A549 (cell line): Measurements from ENCODE around the gene INF2. TPM values are rescaled to one million over a fixed set of nuclear protein-coding genes. Genes with fewer than 3 reads are reported as not detected.

Experiments used
- ATAC-seq, 2 experiments: fragments of 200-7000 bp in 1 of 2; fragments of >200 bp in 1 of 2; cut with Nextera tagmentation in 1 of 2; cut with Tn5 transposase in 1 of 2; 3 replicates each; pipeline versions ENCODE4 v1.8.0 to v1.9.1; 2018 to 2020; ENCODE audit warnings: mild to moderate bottlenecking in 1 of 2, moderate library complexity in 1 of 2
- CTCF ChIA-PET: fragments of 300-600 bp; sonication (Branson Sonifier 250); formaldehyde crosslinking; extraction: SDS; loops from one replicate; lab custom pipeline; 2021; ENCODE audit warnings: antibody characterized with exemption, inconsistent platforms; lab: Yijun Ruan, JAX
- POLR2A ChIA-PET: fragments of 350-600 bp; formaldehyde crosslinking; extraction: SDS; loops from one replicate; lab custom pipeline; 2021; ENCODE audit warnings: antibody characterized with exemption, inconsistent platforms; lab: Yijun Ruan, JAX
- DNase-seq, 2 experiments: peaks; one replicate each; pipeline versions ENCODE4 v3.0.0 to v3.0.0-alpha.2; 2011 to 2016; ENCODE audit warnings: low read depth in 1 of 2, low spot score in 1 of 2
- FAIRE-seq: peaks from 2 replicates; lab custom pipeline; 2011; peaks lifted over from hg19 to GRCh38; lab: Jason Lieb, UNC
- H3K27ac ChIP-seq, 2 experiments: fragments of >200 bp; sonication (Bioruptor Twin); formaldehyde crosslinking; 3 replicates each; pipeline ENCODE4 v1.5.1; 2016 to 2017
- H3K4me1 ChIP-seq: fragments of >200 bp; sonication (Bioruptor Twin); formaldehyde crosslinking; 3 replicates; pipeline ENCODE4 v1.6.1; 2016
- H3K4me2 ChIP-seq: fragments of >200 bp; sonication (Bioruptor Twin); formaldehyde crosslinking; 3 replicates; pipeline ENCODE4 v1.6.1; 2016
- H3K4me3 ChIP-seq: fragments of >200 bp; sonication (Bioruptor Twin); formaldehyde crosslinking; 3 replicates; pipeline ENCODE4 v1.5.1; 2016
- H3K9me3 ChIP-seq: fragments of >200 bp; sonication (Bioruptor Twin); formaldehyde crosslinking; 3 replicates; pipeline ENCODE4 v1.6.1; 2016
- ATOH8 ChIP-seq: fragments of 250-450 bp; sonication (Bioruptor Pico); IDR thresholded peaks from 2 replicates; pipeline ENCODE4 v1.5.0; 2020; ENCODE audit warnings: low read depth, mild to moderate bottlenecking, moderate library complexity
- CBX8 ChIP-seq: fragments of 200-600 bp; sonication (generic); IDR thresholded peaks from 2 replicates; pipeline ENCODE4 v1.6.1; 2016
- CHD2 ChIP-seq: fragments of 150-350 bp; IDR thresholded peaks from 2 replicates; pipeline ENCODE4 v1.6.1; 2014; ENCODE audit warnings: low read length; ENCODE audit not compliant: partially characterized antibody
- CHD4 ChIP-seq: fragments of 200-600 bp; sonication (generic); IDR thresholded peaks from 2 replicates; pipeline ENCODE4 v1.6.1; 2016; ENCODE audit warnings: antibody characterized with exemption, mild to moderate bottlenecking, borderline replicate concordance
- CTCF ChIP-seq: fragments of >200 bp; sonication (Bioruptor Twin); formaldehyde crosslinking; IDR thresholded peaks from 3 replicates; pipeline ENCODE4 v1.5.1; 2016
- E2F6 ChIP-seq: IDR thresholded peaks from 2 replicates; pipeline ENCODE4 v1.6.1; 2012; ENCODE audit warnings: low read depth, borderline replicate concordance
- EHMT2 ChIP-seq: fragments of 200-600 bp; sonication (generic); IDR thresholded peaks from 2 replicates; pipeline ENCODE4 v1.6.1; 2016; ENCODE audit warnings: antibody characterized with exemption, low read depth, mild to moderate bottlenecking, moderate library complexity
- FOSB ChIP-seq: fragments of 250-450 bp; sonication (Bioruptor Pico); IDR thresholded peaks from 2 replicates; pipeline ENCODE4 v1.5.0; 2020; ENCODE audit warnings: mild to moderate bottlenecking, moderate library complexity
- GATA3 ChIP-seq: IDR thresholded peaks from 2 replicates; pipeline ENCODE4 v1.6.1; 2012; ENCODE audit warnings: borderline replicate concordance
- HEYL ChIP-seq: fragments of 250-450 bp; sonication (Bioruptor Pico); IDR thresholded peaks from 2 replicates; pipeline ENCODE4 v1.8.0; 2021; ENCODE audit warnings: mild to moderate bottlenecking, moderate library complexity
- HOXB5 ChIP-seq: fragments of 250-450 bp; sonication (Bioruptor Pico); IDR thresholded peaks from 2 replicates; pipeline ENCODE4 v1.5.0; 2020; ENCODE audit warnings: mild to moderate bottlenecking, moderate library complexity
- JUN ChIP-seq, 2 experiments: fragments of >200 bp; sonication (Bioruptor Twin); formaldehyde crosslinking; IDR thresholded peaks; 2 replicates in 1 of 2; 3 replicates in 1 of 2; pipeline ENCODE4 v1.6.1; 2016 to 2017
- JUNB ChIP-seq: fragments of >200 bp; sonication (Bioruptor Twin); formaldehyde crosslinking; IDR thresholded peaks from 2 replicates; pipeline ENCODE4 v1.6.1; 2016
- KDM1A ChIP-seq: fragments of 200-600 bp; sonication (generic); IDR thresholded peaks from 2 replicates; pipeline ENCODE4 v1.6.1; 2016; ENCODE audit warnings: low read depth, mild to moderate bottlenecking
- MAFK ChIP-seq: fragments of 450-650 bp; IDR thresholded peaks from 2 replicates; pipeline ENCODE4 v1.6.1; 2014; ENCODE audit not compliant: partially characterized antibody
- MAZ ChIP-seq: fragments of 150-350 bp; IDR thresholded peaks from 2 replicates; pipeline ENCODE4 v1.6.1; 2014; ENCODE audit warnings: antibody characterized with exemption, low read depth, low read length, borderline replicate concordance
- NFE2L2 ChIP-seq: fragments of 150-350 bp; conservative IDR thresholded peaks from 2 replicates; pipeline ENCODE4 v1.6.1; 2014; ENCODE audit warnings: low read length
- POLR2AphosphoS2 ChIP-seq: conservative IDR thresholded peaks from 2 replicates; pipeline ENCODE4 v1.6.1; 2012; ENCODE audit warnings: low read length, improper control_type of control experiment, inconsistent platforms
- RAD21 ChIP-seq, 2 experiments: fragments of >200 bp in 1 of 2; sonication (Bioruptor Twin) in 1 of 2; formaldehyde crosslinking in 1 of 2; IDR thresholded peaks in 1 of 2; conservative IDR thresholded peaks in 1 of 2; 2 replicates in 1 of 2; 3 replicates in 1 of 2; pipeline ENCODE4 v1.6.1; 2012 to 2018; ENCODE audit warnings: inconsistent platforms in 1 of 2
- RFX5 ChIP-seq: fragments of 450-650 bp; IDR thresholded peaks from 2 replicates; pipeline ENCODE4 v1.7.1; 2014; ENCODE audit warnings: antibody characterized with exemption, mild to moderate bottlenecking, moderate library complexity
- SMC3 ChIP-seq: fragments of >200 bp; sonication (Bioruptor Twin); formaldehyde crosslinking; IDR thresholded peaks from 3 replicates; pipeline ENCODE4 v1.6.1; 2018; ENCODE audit warnings: inconsistent platforms
- SREBF2 ChIP-seq: fragments of 450-650 bp; IDR thresholded peaks from 2 replicates; pipeline ENCODE4 v1.6.1; 2014; ENCODE audit warnings: mild to moderate bottlenecking, moderate library complexity
- TFCP2L1 ChIP-seq: fragments of 250-450 bp; sonication (Bioruptor Pico); IDR thresholded peaks from 2 replicates; pipeline ENCODE4 v1.5.0; 2021; ENCODE audit warnings: mild to moderate bottlenecking
- ZFP36 ChIP-seq: fragments of 450-650 bp; IDR thresholded peaks from 2 replicates; pipeline ENCODE4 v1.6.1; 2014; ENCODE audit warnings: borderline replicate concordance; ENCODE audit not compliant: partially characterized antibody
- WGBS: methylation state at CpG from one replicate; pipeline ENCODE4 v1.1.6; 2017; ENCODE audit errors: missing lambda C conversion rate; 5-methylcytosine and 5-hydroxymethylcytosine counted together
- polyA plus RNA-seq, 4 experiments: library from polyadenylated mRNA; depleted of rRNA in 3 of 4; stranded (reverse); fragments of >200 nt; fragmentation: RNase III in 1 of 4; extraction: RNeasy Plus Mini Kit Qiagen cat#74134 plus additional on column Dnase treatment in 1 of 4; gene quantifications; 2 replicates in 3 of 4; 3 replicates in 1 of 4; pipeline ENCODE4 v1.2.3, GENCODE V29; 2011 to 2017

INF2 gene
- polyA plus RNA-seq, 2 of the 4 experiments (the other 2 are of a cell fraction) = 24.7 to 71.2 TPM

GRCh38 chr14:104717646-104718045 lies 28.2 kb downstream of the INF2 start:
- no peak overlapping the region for H3K4me2 ChIP-seq
- DNase-seq = no peak
- ATAC-seq = no peak
- 92% methylated on average over 20 of the region's 20 CpGs for WGBS
- no peak for FAIRE-seq
- ChIA-PET CTCF (interaction anchor here (0.9 to 1.6 kb wide), 2 partner anchors 8 to 27 kb away, joined by 3 to 5 read pairs; no protein-coding TSS in a partner anchor), POLR2A (no interaction called here)
- no peak overlapping the region for H3K4me3 ChIP-seq
- H3K9me3 ChIP-seq = no peaks in the 10 kb centered on the region
- peaks cover 12% of the 10 kb centered on the region; the same call in 2 of the 3 replicates for H3K4me1 ChIP-seq
- TF ChIP-seq RFX5 = no peak
- TF ChIP-seq JUNB = no peak
- TF ChIP-seq MAFK = no peak
- no peak for TF ChIP-seq NFE2L2
- no peak for TF ChIP-seq RAD21 (conservative IDR thresholded peaks at IDR 0.05 in 1 of 2, IDR thresholded peaks at IDR 0.05 in 1 of 2)
- no peak for TF ChIP-seq CHD4
- TF ChIP-seq E2F6 = no peak
- H3K27ac ChIP-seq = no peak overlapping the region

GRCh38 chr14:104718147-104718546 lies 28.7 kb downstream of the INF2 start:
- H3K4me1 ChIP-seq = peaks cover 17% of the 10 kb centered on the region
- WGBS = 96% methylated on average over 10 of the region's 10 CpGs
- FAIRE-seq (no peak), DNase-seq (no peak), ATAC-seq (no peak)
- H3K4me2 ChIP-seq = no peak overlapping the region
- H3K9me3 ChIP-seq = no peaks in the 10 kb centered on the region
- no peak overlapping the region for H3K27ac ChIP-seq
- no peak for TF ChIP-seq CBX8
- TF ChIP-seq POLR2AphosphoS2 = no peak
- TF ChIP-seq CHD2 = no peak
- no peak overlapping the region for H3K4me3 ChIP-seq
- POLR2A ChIA-PET = interaction anchor here (0.5 kb wide), 1 partner anchor 29 kb away, joined by 4 read pairs; the partner anchor contains the start of gene INF2
- CTCF ChIA-PET = interaction anchor here (0.9 to 1.6 kb wide), 2 partner anchors 9 to 28 kb away, joined by 3 to 5 read pairs; no protein-coding TSS in a partner anchor

GRCh38 chr14:104718871-104719270 lies 29.5 kb downstream of the INF2 start:
- Histone ChIP-seq H3K4me3 (no peak overlapping the region), H3K27ac (no peak overlapping the region), H3K4me2 (no peak overlapping the region), H3K4me1 (peaks cover 20% of the 10 kb centered on the region), H3K9me3 (no peaks in the 10 kb centered on the region)
- TF ChIP-seq MAZ = no peak
- TF ChIP-seq SMC3 = no peak
- no peak for TF ChIP-seq HOXB5 (CRISPR knock-in tag)
- no peak for TF ChIP-seq POLR2AphosphoS2
- no peak for TF ChIP-seq ZFP36
- TF ChIP-seq JUN (IDR thresholded peaks at IDR 0.05) = no peak
- TF ChIP-seq GATA3 = no peak
- TF ChIP-seq CTCF = no peak
- no peak for TF ChIP-seq TFCP2L1 (CRISPR knock-in tag)
- TF ChIP-seq ATOH8 (CRISPR knock-in tag) = no peak
- no peak for TF ChIP-seq KDM1A
- no peak for TF ChIP-seq CHD4
- no peak for TF ChIP-seq EHMT2
- TF ChIP-seq SREBF2 = no peak
- TF ChIP-seq FOSB = no peak
- no peak for TF ChIP-seq HEYL (CRISPR knock-in tag)
- WGBS = 89% methylated on average over 7 of the region's 11 CpGs
- POLR2A ChIA-PET = no interaction called here
- DNase-seq (no peak), ATAC-seq (no peak), FAIRE-seq (no peak)
- CTCF ChIA-PET = no interaction called here
